MM.1S (cell line): ENCODE data around the gene UNC13B.

ENCODE experiments used
- DNase-seq: peaks from one replicate; pipeline ENCODE4 v3.0.0-alpha.2; 2015
- H2AFZ ChIP-seq: fragments of 300-600 bp; sonication (generic); 2 replicates; pipeline ENCODE4 v1.6.0; 2016; ENCODE audit warnings: antibody characterized with exemption, low read length
- H3F3A ChIP-seq: fragments of 300-600 bp; sonication (generic); 2 replicates; pipeline ENCODE4 v1.6.1; 2016; ENCODE audit warnings: mild to moderate bottlenecking, antibody characterized with exemption, low read length, moderate library complexity, mixed read lengths; ENCODE audit not compliant: insufficient read depth
- H3K27ac ChIP-seq: fragments of 300-600 bp; sonication (generic); 2 replicates; pipeline ENCODE4 v1.5.1; 2016; ENCODE audit warnings: mild to moderate bottlenecking, low read length
- H3K27me3 ChIP-seq: fragments of 300-600 bp; sonication (generic); replicated peaks from 2 replicates; pipeline ENCODE4 v1.6.0; 2016; ENCODE audit warnings: low read length; ENCODE audit not compliant: insufficient read depth
- H3K36me3 ChIP-seq: fragments of 300-600 bp; sonication (generic); replicated peaks from 2 replicates; pipeline ENCODE4 v1.6.1; 2016; ENCODE audit warnings: mild to moderate bottlenecking, low read length, mixed read lengths; ENCODE audit not compliant: insufficient read depth
- H3K4me1 ChIP-seq: fragments of 300-600 bp; sonication (generic); 2 replicates; pipeline ENCODE4 v1.6.1; 2016; ENCODE audit warnings: low read length, mixed read lengths
- H3K4me2 ChIP-seq: fragments of 300-600 bp; sonication (generic); 2 replicates; pipeline ENCODE4 v1.6.0; 2016; ENCODE audit warnings: low read depth, low read length
- H3K4me3 ChIP-seq: fragments of 300-600 bp; sonication (generic); 2 replicates; pipeline ENCODE4 v1.5.1; 2016; ENCODE audit warnings: low read length, mixed read lengths
- H3K79me2 ChIP-seq: fragments of 300-600 bp; sonication (generic); 2 replicates; pipeline ENCODE4 v1.6.1; 2016; ENCODE audit warnings: mixed run types, low read length, mixed read lengths
- H3K9ac ChIP-seq: fragments of 300-600 bp; sonication (generic); 2 replicates; pipeline ENCODE4 v1.6.1; 2016; ENCODE audit warnings: low read length, mixed read lengths
- H3K9me2 ChIP-seq: fragments of 300-600 bp; sonication (generic); replicated peaks from 2 replicates; pipeline ENCODE4 v1.6.1; 2016; ENCODE audit warnings: mild to moderate bottlenecking, low read length, mixed read lengths; ENCODE audit not compliant: insufficient read depth
- H3K9me3 ChIP-seq: fragments of 300-600 bp; sonication (generic); replicated peaks from 2 replicates; pipeline ENCODE4 v1.6.1; 2016; ENCODE audit warnings: mild to moderate bottlenecking, low read length, mixed read lengths; ENCODE audit not compliant: insufficient read depth
- H4K20me1 ChIP-seq: fragments of 300-600 bp; sonication (generic); 2 replicates; pipeline ENCODE4 v1.6.1; 2016; ENCODE audit warnings: mild to moderate bottlenecking, low read length, moderate library complexity, mixed read lengths; ENCODE audit not compliant: insufficient read depth
- EZH2 ChIP-seq: fragments of 300-600 bp; sonication (generic); optimal IDR thresholded peaks from 2 replicates; pipeline ENCODE3; 2017; ENCODE audit warnings: low read depth, mild to moderate bottlenecking, antibody characterized with exemption, low read length, mixed read lengths
- EZH2phosphoT487 ChIP-seq: fragments of 300-600 bp; sonication (generic); IDR thresholded peaks from 2 replicates; pipeline ENCODE4 v1.6.1; 2018; ENCODE audit warnings: antibody characterized with exemption, low read length
- TF ChIP-seq, protein P1 (sequence below): fragments of 300-600 bp; sonication (generic); IDR thresholded peaks from 2 replicates; pipeline ENCODE4 v1.5.1; 2016; ENCODE audit warnings: antibody characterized with exemption, low read length, mixed read lengths

Gene UNC13B

GRCh38 chr9:35271637-35272036 is 109.8 kb downstream of the UNC13B start:
- H4K20me1 ChIP-seq: no peaks in the 10 kb centered on the region
- no peak overlapping the region for H2AFZ ChIP-seq
- no peaks in the 10 kb centered on the region for H3K9me3 ChIP-seq
- no peak overlapping the region for H3K4me2 ChIP-seq
- TF ChIP-seq EZH2 (no peak), EZH2phosphoT487 (no peak)
- TF ChIP-seq, protein P1, sequence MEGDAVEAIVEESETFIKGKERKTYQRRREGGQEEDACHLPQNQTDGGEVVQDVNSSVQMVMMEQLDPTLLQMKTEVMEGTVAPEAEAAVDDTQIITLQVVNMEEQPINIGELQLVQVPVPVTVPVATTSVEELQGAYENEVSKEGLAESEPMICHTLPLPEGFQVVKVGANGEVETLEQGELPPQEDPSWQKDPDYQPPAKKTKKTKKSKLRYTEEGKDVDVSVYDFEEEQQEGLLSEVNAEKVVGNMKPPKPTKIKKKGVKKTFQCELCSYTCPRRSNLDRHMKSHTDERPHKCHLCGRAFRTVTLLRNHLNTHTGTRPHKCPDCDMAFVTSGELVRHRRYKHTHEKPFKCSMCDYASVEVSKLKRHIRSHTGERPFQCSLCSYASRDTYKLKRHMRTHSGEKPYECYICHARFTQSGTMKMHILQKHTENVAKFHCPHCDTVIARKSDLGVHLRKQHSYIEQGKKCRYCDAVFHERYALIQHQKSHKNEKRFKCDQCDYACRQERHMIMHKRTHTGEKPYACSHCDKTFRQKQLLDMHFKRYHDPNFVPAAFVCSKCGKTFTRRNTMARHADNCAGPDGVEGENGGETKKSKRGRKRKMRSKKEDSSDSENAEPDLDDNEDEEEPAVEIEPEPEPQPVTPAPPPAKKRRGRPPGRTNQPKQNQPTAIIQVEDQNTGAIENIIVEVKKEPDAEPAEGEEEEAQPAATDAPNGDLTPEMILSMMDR: no peak
- H3K9ac ChIP-seq: no peak overlapping the region
- H3K9me2 ChIP-seq: no peaks in the 10 kb centered on the region
- DNase-seq: no peak
- H3F3A ChIP-seq: no peaks in the 10 kb centered on the region
- H3K27me3 ChIP-seq: no peaks in the 10 kb centered on the region
- no peaks in the 10 kb centered on the region for H3K36me3 ChIP-seq
- no peaks in the 10 kb centered on the region for H3K79me2 ChIP-seq
- no peak overlapping the region for H3K27ac ChIP-seq
- no peak overlapping the region for H3K4me3 ChIP-seq
- no peaks in the 10 kb centered on the region for H3K4me1 ChIP-seq

DNA sequence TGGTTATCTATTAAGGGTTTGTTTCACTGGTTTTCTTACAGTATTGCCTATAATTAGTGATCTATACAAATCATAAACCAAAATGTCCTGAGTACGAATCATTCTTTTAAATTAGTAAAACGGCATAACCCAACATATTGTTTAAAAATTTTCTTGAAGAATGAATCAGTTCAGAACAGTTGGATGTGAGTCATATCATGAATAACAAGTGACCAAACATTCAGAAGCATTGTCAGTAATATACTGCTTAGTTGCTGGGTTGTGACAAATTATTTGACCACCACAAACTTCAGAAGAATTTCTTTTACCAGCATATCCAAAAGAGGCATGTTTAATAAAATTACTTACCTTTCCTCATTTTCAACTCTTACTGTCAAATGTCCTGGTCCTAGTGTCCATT is 111.2 kb downstream of the UNC13B start:
- no peaks in the 10 kb centered on the region for H3K36me3 ChIP-seq
- H3K9me2 ChIP-seq: no peaks in the 10 kb centered on the region
- no peak overlapping the region for H3K27ac ChIP-seq
- H3K4me1 ChIP-seq: no peaks in the 10 kb centered on the region
- no peaks in the 10 kb centered on the region for H3K9me3 ChIP-seq
- H3F3A ChIP-seq: no peaks in the 10 kb centered on the region
- H3K4me2 ChIP-seq: no peak overlapping the region
- H3K4me3 ChIP-seq: no peak overlapping the region
- no peak for TF ChIP-seq EZH2phosphoT487
- TF ChIP-seq, protein P1: no peak
- no peak for TF ChIP-seq EZH2
- H2AFZ ChIP-seq: no peak overlapping the region
- no peaks in the 10 kb centered on the region for H3K27me3 ChIP-seq
- no peak overlapping the region for H3K9ac ChIP-seq
- H3K79me2 ChIP-seq: no peaks in the 10 kb centered on the region
- no peaks in the 10 kb centered on the region for H4K20me1 ChIP-seq
- no peak for DNase-seq

GRCh38 chr9:35273591-35273990 is 111.8 kb downstream of the UNC13B start:
- DNase-seq: no peak
- Histone ChIP-seq H4K20me1 (no peaks in the 10 kb centered on the region), H2AFZ (no peak overlapping the region), H3F3A (no peaks in the 10 kb centered on the region), H3K4me1 (no peaks in the 10 kb centered on the region), H3K9ac (no peak overlapping the region), H3K27me3 (no peaks in the 10 kb centered on the region), H3K79me2 (no peaks in the 10 kb centered on the region), H3K4me3 (no peak overlapping the region), H3K9me2 (no peaks in the 10 kb centered on the region), H3K9me3 (no peaks in the 10 kb centered on the region), H3K4me2 (no peak overlapping the region), H3K36me3 (no peaks in the 10 kb centered on the region), H3K27ac (no peak overlapping the region)
- TF ChIP-seq EZH2 (no peak), EZH2phosphoT487 (no peak)
- TF ChIP-seq, protein P1: no peak

- no peaks in the 10 kb centered on the region for H3K79me2 ChIP-seq
- no peaks in the 10 kb centered on the region for H3K9me3 ChIP-seq
Measured at GRCh38 chr9:35274993-35275392, 113.2 kb downstream of the UNC13B start.

More at GRCh38 chr9:35274993-35275392, 113.2 kb downstream of the UNC13B start:
- no peak overlapping the region for H3K4me2 ChIP-seq
- no peaks in the 10 kb centered on the region for H3K4me1 ChIP-seq
- H3K27me3 ChIP-seq: no peaks in the 10 kb centered on the region
- TF ChIP-seq, protein P1: no peak
- no peak for TF ChIP-seq EZH2phosphoT487
- TF ChIP-seq EZH2: no peak
- no peaks in the 10 kb centered on the region for H3K36me3 ChIP-seq
- no peak for DNase-seq
- no peak overlapping the region for H3K27ac ChIP-seq
- no peaks in the 10 kb centered on the region for H4K20me1 ChIP-seq
- H3K4me3 ChIP-seq: no peak overlapping the region
- H3F3A ChIP-seq: no peaks in the 10 kb centered on the region
- no peak overlapping the region for H2AFZ ChIP-seq
- H3K9ac ChIP-seq: no peak overlapping the region
- no peaks in the 10 kb centered on the region for H3K9me2 ChIP-seq
